ENCODE measurements around the gene RNF151. TPM values are rescaled to one million over a fixed set of nuclear protein-coding genes. Genes with fewer than 3 reads are reported as not detected.

RNF151 gene
- total RNA-seq, 6 experiments from 2014 or later, result not detected

- TF ChIP-seq POLR2A (IDR thresholded peaks at IDR 0.05) (no peak), CTCF (IDR thresholded peaks at IDR 0.05) (no peak)
- peaks cover 0 to 7% of the 10 kb centered on the region in 2 donors for H3K27me3 ChIP-seq
- no peak overlapping the region for H3K27ac ChIP-seq
- peaks cover 0 to 13% (median 0%) of the 10 kb centered on the region in 4 donors for H3K36me3 ChIP-seq
- ATAC-seq, result no peak
- whole genome bisulfite sequencing (ENCODE audit: insufficient coverage, low coverage, low lambda C conversion rate, missing lambda C conversion rate), result no CpG with 5 or more reads among the region's 25 CpGs
- intact Hi-C loops (cut with DNase I), result no loop called here
- H3K4me1 ChIP-seq, result peaks cover 0 to 20% (median 5%) of the 10 kb centered on the region in 4 donors
- no peaks in the 10 kb centered on the region for H3K9me3 ChIP-seq
- no peak for DNase-seq
- no peak overlapping the region for H3K4me3 ChIP-seq
These were observed 23.4 kb downstream of the RNF151 start for GRCh38 chr16:1990101-1990350.

GRCh38 chr16:1990351-1991134 is 23.9 kb downstream of the RNF151 start:
- Histone ChIP-seq H3K27me3 (peaks cover 0 to 7% of the 10 kb centered on the region in 2 donors), H3K27ac (no peak overlapping the region), H3K9me3 (no peaks in the 10 kb centered on the region), H3K4me1 (peaks cover 0 to 18% (median 3%) of the 10 kb centered on the region in 4 donors), H3K4me3 (no peak overlapping the region), H3K36me3 (peaks cover 0 to 10% (median 0%) of the 10 kb centered on the region in 4 donors)
- no peak for ATAC-seq
- intact Hi-C loops (cut with DNase I), result no loop called here
- TF ChIP-seq POLR2A (IDR thresholded peaks at IDR 0.05) (no peak), CTCF (IDR thresholded peaks at IDR 0.05) (no peak)
- WGBS (ENCODE audit: insufficient coverage, low coverage, low lambda C conversion rate, missing lambda C conversion rate), result 4% methylated on average over 5 of the region's 50 CpGs
- peak in 1 of 3 donors; percentile 55 for DNase-seq

GRCh38 chr16:1991135-1991551 is 24.5 kb downstream of the RNF151 start:
- TF ChIP-seq POLR2A (IDR thresholded peaks at IDR 0.05), result no peak
- no peak for TF ChIP-seq CTCF (IDR thresholded peaks at IDR 0.05)
- Histone ChIP-seq H3K9me3 (no peaks in the 10 kb centered on the region), H3K4me1 (peaks cover 0 to 18% (median 3%) of the 10 kb centered on the region in 4 donors), H3K36me3 (peaks cover 0 to 4% (median 0%) of the 10 kb centered on the region in 4 donors), H3K4me3 (no peak overlapping the region), H3K27me3 (peaks cover 0 to 7% of the 10 kb centered on the region in 2 donors), H3K27ac (no peak overlapping the region)
- ATAC-seq (no peak), DNase-seq (peak in 1 of 3 donors; percentile 31)
- intact Hi-C loops (cut with DNase I), result no loop called here
- WGBS (ENCODE audit: insufficient coverage, low coverage, low lambda C conversion rate, missing lambda C conversion rate), result 8% methylated on average over 4 of the region's 18 CpGs

- no peak overlapping the region for H3K27ac ChIP-seq
- ATAC-seq (no peak), DNase-seq (no peak)
- TF ChIP-seq CTCF (IDR thresholded peaks at IDR 0.05) (no peak), POLR2A (IDR thresholded peaks at IDR 0.05) (no peak)
- no peaks in the 10 kb centered on the region for H3K9me3 ChIP-seq
- H3K36me3 ChIP-seq, result no peaks in the 10 kb centered on the region
- intact Hi-C loops (cut with DNase I), result no loop called here
- H3K4me1 ChIP-seq, result peaks cover 0 to 18% (median 3%) of the 10 kb centered on the region in 4 donors
- WGBS (ENCODE audit: insufficient coverage, low coverage, low lambda C conversion rate, missing lambda C conversion rate), result 20% methylated on average over 11 of the region's 22 CpGs
- peaks cover 0 to 7% of the 10 kb centered on the region in 2 donors for H3K27me3 ChIP-seq
- peak overlapping the region; percentile 18 to 42 (median 18) for H3K4me3 ChIP-seq
These were observed 24.9 kb downstream of the RNF151 start for GRCh38 chr16:1991588-1991947.

Measured in right lobe of liver (tissue), 6 donors.